H1 (cell line): ENCODE results near the gene SCN4A. TPM values are rescaled to one million over a fixed set of nuclear protein-coding genes. Genes with fewer than 3 reads are reported as not detected.
A peak's percentile ranks its signal among the peaks of the same experiment; 100 is the strongest.

Experiments
- CTCF ChIA-PET: fragments of 300-600 bp; sonication (Branson Sonifier 250); formaldehyde crosslinking; loops from one replicate; lab custom pipeline; 2021; ENCODE audit not compliant: partially characterized antibody; lab: Charles Lee
- POLR2A ChIA-PET: fragments of 300-600 bp; sonication (Branson Sonifier 250); formaldehyde crosslinking; loops from one replicate; lab custom pipeline; 2021; ENCODE audit warnings: inconsistent platforms; ENCODE audit not compliant: partially characterized antibody; lab: Charles Lee
- DNase-seq, 2 experiments: peaks; one replicate each; pipeline versions ENCODE4 v3.0.0 to v3.0.0-alpha.2; 2010 to 2022; ENCODE audit warnings: low spot score in 2 of 2, low read depth in 1 of 2, mixed read lengths in 1 of 2
- FAIRE-seq: peaks from 2 replicates; lab custom pipeline; 2011; peaks lifted over from hg19 to GRCh38; lab: Jason Lieb, UNC
- H2AFZ ChIP-seq: 2 replicates; pipeline ENCODE4 v1.8.1; 2012; ENCODE audit warnings: low read length, inconsistent platforms
- H2AK5ac ChIP-seq: 2 replicates; pipeline ENCODE4 v1.6.1; 2013; ENCODE audit warnings: low read depth, low read length
- H2BK120ac ChIP-seq: replicated peaks from 2 replicates; pipeline ENCODE3; 2013; ENCODE audit warnings: low read depth, low read length, inconsistent platforms
- H2BK12ac ChIP-seq: 2 replicates; pipeline ENCODE4 v1.6.1; 2013; ENCODE audit warnings: low read depth, low read length
- H2BK15ac ChIP-seq: 2 replicates; pipeline ENCODE4 v1.6.1; 2013; ENCODE audit warnings: low read length
- H2BK20ac ChIP-seq: 2 replicates; pipeline ENCODE4 v1.6.1; 2013; ENCODE audit warnings: low read length
- H2BK5ac ChIP-seq: 2 replicates; pipeline ENCODE4 v1.6.1; 2013; ENCODE audit warnings: low read depth, low read length
- H3K14ac ChIP-seq: 2 replicates; pipeline ENCODE4 v1.6.1; 2013; ENCODE audit warnings: inconsistent platforms; ENCODE audit not compliant: insufficient read length
- H3K18ac ChIP-seq: 2 replicates; pipeline ENCODE4 v1.6.1; 2013; ENCODE audit warnings: low read length; ENCODE audit errors: extremely low read depth
- H3K23ac ChIP-seq: 2 replicates; pipeline ENCODE4 v1.6.1; 2013; ENCODE audit warnings: inconsistent platforms; ENCODE audit not compliant: insufficient read length
- H3K23me2 ChIP-seq: 2 replicates; pipeline ENCODE4 v1.6.1; 2013; ENCODE audit warnings: low read depth, low read length
- H3K27ac ChIP-seq: 2 replicates; pipeline ENCODE4 v1.6.1; 2011; ENCODE audit warnings: low read depth, low read length, inconsistent platforms
- H3K27me3 ChIP-seq, 4 experiments: replicated peaks in 1 of 4; 1 replicate in 1 of 4; 2 replicates in 3 of 4; pipeline versions ENCODE4 v1.6.1 to v1.8.1; 2011 to 2013; ENCODE audit warnings: low read length in 3 of 4, mild to moderate bottlenecking in 3 of 4, inconsistent platforms in 2 of 4, mixed read lengths in 2 of 4, moderate library complexity in 1 of 4; ENCODE audit not compliant: control insufficient read depth in 3 of 4, insufficient read depth in 3 of 4; ENCODE audit errors: extremely low read depth in 1 of 4
- H3K36me3 ChIP-seq, 4 experiments: 2 replicates each; pipeline versions ENCODE4 v1.6.1 to v1.8.1; 2011 to 2013; ENCODE audit warnings: mild to moderate bottlenecking in 4 of 4, low read length in 3 of 4, moderate library complexity in 2 of 4, control low read depth in 1 of 4, inconsistent platforms in 1 of 4; ENCODE audit not compliant: insufficient read depth in 4 of 4, control insufficient read depth in 2 of 4
- H3K4ac ChIP-seq: replicated peaks from 2 replicates; pipeline ENCODE3; 2013; ENCODE audit warnings: low read length, low read depth, mixed read lengths, inconsistent platforms; ENCODE audit not compliant: insufficient read length
- H3K4me1 ChIP-seq, 4 experiments: replicated peaks in 1 of 4; 1 replicate in 1 of 4; 2 replicates in 3 of 4; pipeline versions ENCODE4 v1.6.1 to v1.8.1; 2011 to 2013; ENCODE audit warnings: low read length in 3 of 4, inconsistent platforms in 2 of 4, mixed read lengths in 1 of 4; ENCODE audit not compliant: insufficient read depth in 4 of 4, control insufficient read depth in 3 of 4
- H3K4me2 ChIP-seq, 2 experiments: 2 replicates each; pipeline versions ENCODE4 v1.6.1 to v1.8.1; 2011 to 2013; ENCODE audit warnings: low read depth in 2 of 2, low read length in 2 of 2, control low read depth in 1 of 2, inconsistent platforms in 1 of 2, mild to moderate bottlenecking in 1 of 2; ENCODE audit not compliant: insufficient read depth in 1 of 2
- H3K4me3 ChIP-seq, 4 experiments: fragments of 200-600, 300-600 bp in 1 of 4; sonication (generic), shearing (Covaris generic), sonication (Bioruptor Twin) in 1 of 4; 2 replicates each; pipeline versions ENCODE4 v1.5.1 to v1.8.1; 2011 to 2016; ENCODE audit warnings: low read length in 4 of 4, low read depth in 3 of 4, control low read depth in 2 of 4, inconsistent platforms in 2 of 4, mild to moderate bottlenecking in 2 of 4, mixed read lengths in 1 of 4, moderate library complexity in 1 of 4; ENCODE audit not compliant: insufficient read depth in 2 of 4; ENCODE audit errors: extremely low read depth in 1 of 4
- H3K56ac ChIP-seq: replicated peaks from 2 replicates; pipeline ENCODE3; 2013; ENCODE audit warnings: low read depth, mild to moderate bottlenecking, mixed read lengths, low read length, inconsistent platforms; ENCODE audit not compliant: insufficient read length
- H3K79me1 ChIP-seq: 2 replicates; pipeline ENCODE4 v1.6.1; 2013; ENCODE audit warnings: low read depth, low read length, control low read depth
- H3K79me2 ChIP-seq, 2 experiments: 2 replicates each; pipeline versions ENCODE4 v1.6.1 to v1.8.1; 2012 to 2013; ENCODE audit warnings: low read length in 2 of 2, mild to moderate bottlenecking in 2 of 2, inconsistent platforms in 1 of 2; ENCODE audit not compliant: insufficient read depth in 2 of 2, control insufficient read depth in 1 of 2
- H3K9ac ChIP-seq, 4 experiments: replicated peaks in 1 of 4; 1 replicate in 1 of 4; 2 replicates in 3 of 4; pipeline versions ENCODE4 v1.6.1 to v1.8.1; 2011 to 2013; ENCODE audit warnings: low read depth in 3 of 4, low read length in 3 of 4, control low read depth in 2 of 4, mild to moderate bottlenecking in 2 of 4, moderate library complexity in 2 of 4, inconsistent platforms in 1 of 4; ENCODE audit errors: extremely low read depth in 1 of 4
- H3K9me3 ChIP-seq, 2 experiments: 2 replicates each; pipeline versions ENCODE4 v1.6.1 to v1.8.1; 2012 to 2013; ENCODE audit warnings: mild to moderate bottlenecking in 2 of 2, moderate library complexity in 2 of 2, control low read depth in 1 of 2, inconsistent platforms in 1 of 2, low read depth in 1 of 2, low read length in 1 of 2, mixed read lengths in 1 of 2; ENCODE audit not compliant: insufficient read depth in 2 of 2
- H4K20me1 ChIP-seq, 2 experiments: replicated peaks in 1 of 2; 2 replicates each; pipeline versions ENCODE3 to v1.8.1; 2011 to 2013; ENCODE audit warnings: inconsistent platforms in 2 of 2, low read length in 2 of 2, mild to moderate bottlenecking in 1 of 2; ENCODE audit not compliant: insufficient read depth in 2 of 2, control insufficient read depth in 1 of 2
- H4K5ac ChIP-seq: 2 replicates; pipeline ENCODE4 v1.6.1; 2013; ENCODE audit warnings: low read length, low read depth, mixed read lengths, inconsistent platforms; ENCODE audit not compliant: insufficient read length
- H4K8ac ChIP-seq: 2 replicates; pipeline ENCODE4 v1.8.0; 2013; ENCODE audit warnings: mild to moderate bottlenecking, moderate library complexity, low read length, inconsistent platforms; ENCODE audit not compliant: insufficient read depth; ENCODE audit errors: extremely low read depth
- H4K91ac ChIP-seq: replicated peaks from 2 replicates; pipeline ENCODE3; 2013; ENCODE audit warnings: low read length, mixed read lengths, inconsistent platforms; ENCODE audit not compliant: insufficient read length
- EGR1 ChIP-seq: IDR thresholded peaks from 2 replicates; pipeline ENCODE4 v1.6.1; 2011; ENCODE audit warnings: low read depth, low read length, borderline replicate concordance
- EP300 ChIP-seq, 2 experiments: IDR thresholded peaks; 1 replicate in 1 of 2; 2 replicates in 1 of 2; pipeline ENCODE4 v1.6.1; 2011 to 2012; ENCODE audit warnings: low read depth in 2 of 2, low read length in 2 of 2, mild to moderate bottlenecking in 2 of 2, borderline replicate concordance in 1 of 2, inconsistent platforms in 1 of 2, moderate library complexity in 1 of 2
- GABPA ChIP-seq: IDR thresholded peaks from 2 replicates; pipeline ENCODE4 v1.6.1; 2011; ENCODE audit warnings: mild to moderate bottlenecking, low read length, moderate library complexity, borderline replicate concordance; ENCODE audit not compliant: insufficient read depth
- NANOG ChIP-seq: IDR thresholded peaks from 2 replicates; pipeline ENCODE4 v1.6.1; 2011; ENCODE audit warnings: low read length, low read depth, mild to moderate bottlenecking, inconsistent platforms; ENCODE audit not compliant: insufficient read depth, poor library complexity, severe bottlenecking
- SIRT6 ChIP-seq: IDR thresholded peaks from one replicate; pipeline ENCODE4 v1.7.1; 2012; ENCODE audit warnings: low read length, inconsistent platforms
- SP2 ChIP-seq: IDR thresholded peaks from 2 replicates; pipeline ENCODE4 v1.6.1; 2012; ENCODE audit warnings: mild to moderate bottlenecking, low read length, inconsistent platforms
- SRF ChIP-seq: IDR thresholded peaks from 2 replicates; pipeline ENCODE4 v1.6.1; 2011; ENCODE audit warnings: mild to moderate bottlenecking, low read depth, low read length, moderate library complexity
- YY1 ChIP-seq: IDR thresholded peaks from 2 replicates; pipeline ENCODE4 v1.6.1; 2011; ENCODE audit warnings: low read depth, mild to moderate bottlenecking, low read length
- WGBS, 2 experiments: shearing (Covaris generic) in 1 of 2; methylation state at CpG; one replicate each; pipeline versions ENCODE4 v1.1.6 to v1.1.7; 2013 to 2015; ENCODE audit warnings: low lambda C conversion rate in 2 of 2, mixed read lengths in 2 of 2, inconsistent platforms in 1 of 2, low coverage in 1 of 2, missing lambda C conversion rate in 1 of 2; ENCODE audit not compliant: insufficient replicate concordance in 2 of 2, insufficient coverage in 1 of 2, insufficient read length in 1 of 2; ENCODE audit errors: extremely low coverage in 1 of 2, missing lambda C conversion rate in 1 of 2; 5-methylcytosine and 5-hydroxymethylcytosine counted together
- polyA plus RNA-seq, 7 experiments: library from polyadenylated mRNA; depleted of rRNA in 3 of 7; stranded (reverse) in 5 of 7; unstranded in 2 of 7; fragments of >200 nt in 5 of 7; fragments of 200-250 nt in 2 of 7; gene quantifications; 1 replicate in 5 of 7; 2 replicates in 1 of 7; 4 replicates in 1 of 7; pipeline versions ENCODE4 v1.2.1 to v1.2.3, GENCODE V29; 2011 to 2013; ENCODE audit warnings: missing spikeins in 2 of 7, mixed read lengths in 2 of 7
- total RNA-seq: library from RNA; stranded (reverse); fragmentation: NEBNext Ultra II Directional; extraction: Animal tissue kit (Norgen Biotek cat#: 25700); gene quantifications from 2 replicates; pipeline ENCODE4 v1.2.1, GENCODE V29; 2021
- TF ChIP-seq, protein P1 (sequence below): IDR thresholded peaks from 2 replicates; pipeline ENCODE4 v1.6.1; 2011; ENCODE audit warnings: low read depth, mild to moderate bottlenecking, low read length; ENCODE audit not compliant: insufficient read depth

The SCN4A gene
- total and polyA plus RNA-seq, 2 of the 8 experiments (the other 6 are each of a cell fraction or from before 2014, with no cell fraction given): 5.0 to 8.5 TPM

DNA sequence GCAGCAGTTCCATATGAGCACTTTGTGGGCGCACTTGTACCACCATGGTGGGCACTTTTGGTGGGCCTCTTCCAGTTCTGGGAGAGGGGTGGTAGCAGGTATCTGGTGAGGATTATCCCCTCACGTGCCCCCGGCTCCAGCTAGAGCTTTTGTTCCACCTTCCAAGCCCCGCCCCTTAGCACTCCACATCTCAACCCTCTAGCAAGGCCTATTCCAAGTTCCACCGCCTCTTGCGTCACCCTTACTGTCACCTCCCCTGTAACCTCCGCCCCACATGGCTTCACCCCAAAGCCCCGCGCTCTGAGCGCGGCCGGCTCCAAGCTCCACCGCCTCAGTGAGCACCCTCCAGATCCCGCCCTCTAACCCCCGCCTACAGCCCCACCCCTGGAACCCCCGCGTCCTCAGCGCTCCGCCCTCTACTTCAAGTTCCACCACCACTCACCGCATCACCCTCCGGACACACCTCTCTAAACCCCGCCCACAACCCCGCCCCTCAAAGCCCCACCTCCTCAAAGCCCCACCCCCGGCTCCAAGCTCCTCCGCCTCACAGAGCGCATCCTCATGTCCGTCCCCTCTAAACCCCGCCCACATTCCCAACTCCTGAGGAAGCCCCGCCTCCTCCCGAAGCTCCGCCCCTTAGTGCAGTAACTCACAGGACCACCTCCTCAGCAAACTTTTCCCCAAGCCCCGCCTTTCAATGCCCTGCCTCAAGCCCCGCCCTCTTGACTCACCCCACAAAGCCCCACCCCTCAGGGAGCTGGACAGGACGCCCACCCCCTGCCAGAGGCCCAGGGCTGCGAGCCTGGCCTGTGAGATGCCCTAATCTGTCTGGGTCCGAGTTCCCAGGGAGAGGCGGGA, 11.1 kb downstream of the SCN4A start:
- Histone ChIP-seq H2BK15ac (peak overlapping the region; percentile 97), H3K79me2 (no peaks in the 10 kb centered on the region), H3K9ac (peak overlapping the region in 3 of 4 experiments; percentile 51 to 76 (median 58); a peak in 5 of 7 replicates), H2BK5ac (peak overlapping the region; percentile 91), H3K27ac (peak overlapping the region; percentile 37; the same call in 1 of the 2 replicates), H2BK12ac (peak overlapping the region; percentile 76; the same call in 1 of the 2 replicates), H3K9me3 (no peaks in the 10 kb centered on the region), H3K36me3 (no peaks in the 10 kb centered on the region; a peak in 1 of 8 replicates), H3K23me2 (peaks cover 8% of the 10 kb centered on the region), H3K4ac (peak overlapping the region; percentile 92), H3K56ac (no peak overlapping the region), H2AFZ (peak overlapping the region; percentile 75), H3K79me1 (0 out of 2 replicates have a peak, but pooled peaks cover 2% of the 10 kb centered on the region), H4K8ac (peak overlapping the region; percentile 30; the same call in 1 of the 2 replicates), H3K27me3 (no peaks in the 10 kb centered on the region), H4K5ac (peak overlapping the region; percentile 69), H2BK120ac (peak overlapping the region; percentile 1), H3K4me2 (peak overlapping the region; percentile 79 to 97), H3K4me3 (peak overlapping the region; percentile 29 to 62 (median 50); a peak in 7 of 8 replicates), H4K91ac (peak overlapping the region; percentile 61), H3K4me1 (peaks cover 0 to 20% (median 9%) of the 10 kb centered on the region in 4 experiments; a peak in 6 of 7 replicates), H2BK20ac (0 out of 2 replicates have a peak overlapping the region, but pooled peaks have one; percentile 21), H3K18ac (peak overlapping the region; percentile 95), H2AK5ac (no peak overlapping the region), H3K14ac (peak overlapping the region; percentile 1), H4K20me1 (peaks cover 0 to 4% of the 10 kb centered on the region in 2 experiments), H3K23ac (no peak overlapping the region)
- POLR2A ChIA-PET: interaction anchor here (0.6 to 3.3 kb wide), 10 partner anchors 10 to 1323 kb away, joined by 3 to 19 read pairs (median 4); partner anchors contain the start of gene ERN1
- 25% methylated on average over 12 of the region's 37 CpGs; no CpG with 5 or more reads in 1 of the 2 experiments for WGBS, 2 experiments
- FAIRE-seq: peak; percentile 70
- CTCF ChIA-PET: interaction anchor here (0.7 to 14.4 kb wide), 9 partner anchors 8 to 171 kb away, joined by 3 to 270 read pairs (median 5); partner anchors contain the start of genes CD79B, CSHL1 and GH1
- peak; percentile 100 for DNase-seq
- TF ChIP-seq, protein P1, sequence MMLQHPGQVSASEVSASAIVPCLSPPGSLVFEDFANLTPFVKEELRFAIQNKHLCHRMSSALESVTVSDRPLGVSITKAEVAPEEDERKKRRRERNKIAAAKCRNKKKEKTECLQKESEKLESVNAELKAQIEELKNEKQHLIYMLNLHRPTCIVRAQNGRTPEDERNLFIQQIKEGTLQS: peak; percentile 83; the same call in 1 of the 2 replicates
- no peak for TF ChIP-seq SIRT6
- no peak for TF ChIP-seq GABPA
- no peak for TF ChIP-seq NANOG
- TF ChIP-seq SRF: no peak
- no peak for TF ChIP-seq SP2
- peak in 1 of 2 experiments; percentile 56; a peak in 1 of 3 replicates for TF ChIP-seq EP300 (IDR thresholded peaks at IDR 0.05; ENCODE audit: borderline replicate concordance in 1 of 2, low read depth in 2 of 2, low read length in 2 of 2)
- no peak for TF ChIP-seq EGR1
- TF ChIP-seq YY1: no peak
